NCI-H345 (cell line): ENCODE results near the gene ANXA4.
"Not testable (repeated sequence)": the region's sequence is repeated elsewhere in the genome, so short reads cannot be mapped to it uniquely, and the experiment has no call there.

Experiments used
- DNase-seq: peaks from one replicate; lab custom pipeline; 2025; lab: John Stamatoyannopoulos, UW

ANXA4 gene

GRCh38 chr2:69755862-69756467 lies 14.0 kb downstream of the ANXA4 start:
- DNase-seq: no peak

GRCh38 chr2:69762025-69762424 lies 20.1 kb downstream of the ANXA4 start:
- DNase-seq: no peak

GRCh38 chr2:69762513-69763494 lies 20.9 kb downstream of the ANXA4 start:
- no peak for DNase-seq

GRCh38 chr2:69763831-69764230 lies 21.9 kb downstream of the ANXA4 start:
- not testable (repeated sequence) for DNase-seq

- no peak for DNase-seq
Measured at GRCh38 chr2:69764286-69765095, 22.6 kb downstream of the ANXA4 start.

- DNase-seq: no peak
Measured at GRCh38 chr2:69765096-69765380, 23.1 kb downstream of the ANXA4 start.

GRCh38 chr2:69766014-69766413 lies 24.1 kb downstream of the ANXA4 start:
- no peak for DNase-seq

- no peak for DNase-seq
Measured at GRCh38 chr2:69767034-69767433, 25.1 kb downstream of the ANXA4 start.

GRCh38 chr2:69768235-69768634 lies 26.3 kb downstream of the ANXA4 start:
- no peak for DNase-seq

- no peak for DNase-seq
Measured at GRCh38 chr2:69768789-69769188, 26.9 kb downstream of the ANXA4 start.

GRCh38 chr2:69769272-69769671 lies 27.3 kb downstream of the ANXA4 start:
- DNase-seq: no peak

- no peak for DNase-seq
Measured at GRCh38 chr2:69770193-69770702, 28.3 kb downstream of the ANXA4 start.

- DNase-seq: no peak
Measured at GRCh38 chr2:69770747-69771146, 28.8 kb downstream of the ANXA4 start.

GRCh38 chr2:69771461-69771860 lies 29.5 kb downstream of the ANXA4 start:
- no peak for DNase-seq

- no peak for DNase-seq
Measured at GRCh38 chr2:69773206-69773605, 31.3 kb downstream of the ANXA4 start.

GRCh38 chr2:69774258-69774983 lies 32.5 kb downstream of the ANXA4 start:
- DNase-seq: not testable (repeated sequence)

GRCh38 chr2:69774984-69775982 lies 33.3 kb downstream of the ANXA4 start:
- DNase-seq: no peak

- no peak for DNase-seq
Measured at GRCh38 chr2:69776886-69777785, 35.2 kb downstream of the ANXA4 start.

- no peak for DNase-seq
Measured at GRCh38 chr2:69777786-69778105, 35.8 kb downstream of the ANXA4 start.
